Right hindlimb (tissue), 1 donor: ENCODE measurements around the gene LHFPL2.

Source experiments
- DNase-seq: peaks from one replicate; pipeline ENCODE4 v3.0.0-alpha.2; 2018

LHFPL2 gene

GRCh38 chr5:78541086-78541654, 107.4 kb downstream of the LHFPL2 start:
- peak; percentile 53 for DNase-seq

GRCh38 chr5:78540335-78541085, 108.1 kb downstream of the LHFPL2 start:
- DNase-seq, result peak; percentile 24

- no peak for DNase-seq
Observed at GRCh38 chr5:78538240-78538850, 110.2 kb downstream of the LHFPL2 start.

DNA sequence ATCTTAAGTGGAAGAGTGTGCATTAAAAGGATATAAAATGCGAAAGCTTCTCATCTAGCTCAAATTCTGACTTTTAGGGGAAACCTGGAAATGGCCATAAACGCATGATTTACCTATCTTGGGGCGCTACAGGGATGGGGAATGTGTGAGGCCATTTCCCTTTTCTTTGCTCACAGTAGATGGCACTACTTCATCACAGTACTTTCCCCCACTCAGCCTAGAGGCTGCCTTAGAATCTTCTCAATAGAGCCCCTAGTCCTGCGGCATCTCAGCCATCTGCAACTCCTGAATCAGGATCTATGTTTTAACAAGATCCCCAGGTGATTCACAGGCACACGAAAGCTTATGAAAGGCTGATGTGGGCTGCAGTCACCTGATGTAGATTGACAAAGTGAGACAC, 110.8 kb downstream of the LHFPL2 start:
- no peak for DNase-seq

- no peak for DNase-seq
Observed at GRCh38 chr5:78537411-78537810, 111.2 kb downstream of the LHFPL2 start.

DNA sequence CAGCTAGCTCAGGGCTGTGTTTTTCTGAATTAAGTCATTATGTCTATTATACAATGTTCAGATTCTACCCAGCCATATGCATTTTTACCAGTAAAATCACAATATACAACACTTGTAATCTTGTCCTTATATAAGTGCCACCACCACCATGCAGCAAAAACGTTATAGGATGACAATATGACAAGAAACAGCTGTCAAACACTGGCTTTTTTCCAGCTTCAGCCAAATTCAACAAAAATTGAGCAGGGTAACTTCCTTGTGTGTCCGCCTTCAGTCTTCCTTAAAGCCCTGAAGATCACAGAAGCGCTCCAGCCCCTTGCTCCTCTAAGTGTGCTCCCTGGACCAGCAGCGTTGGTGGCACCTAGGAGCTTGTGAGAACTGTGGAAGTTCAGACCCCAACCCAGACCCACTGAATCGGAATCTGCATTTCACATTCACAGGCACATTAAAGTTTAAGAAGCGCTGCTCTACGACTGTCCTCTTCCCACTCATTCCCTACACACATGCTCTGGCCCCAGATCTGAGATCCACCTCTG, 111.8 kb downstream of the LHFPL2 start:
- DNase-seq, result no peak

DNA sequence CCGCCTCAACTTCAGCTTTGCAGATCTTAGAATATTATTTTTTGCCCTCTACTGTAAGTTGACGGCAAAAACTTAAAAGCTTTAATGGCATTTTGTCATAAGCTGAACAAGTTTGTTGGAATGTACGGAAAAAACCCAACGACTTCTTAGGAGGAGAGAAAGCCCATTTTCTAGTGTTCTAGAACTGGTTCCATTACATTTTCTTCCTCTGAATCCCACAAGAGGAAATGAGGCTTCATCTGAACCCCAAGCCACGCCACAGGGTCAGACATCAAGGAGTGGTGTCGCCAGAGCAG, 113.7 kb downstream of the LHFPL2 start:
- no peak for DNase-seq

DNA sequence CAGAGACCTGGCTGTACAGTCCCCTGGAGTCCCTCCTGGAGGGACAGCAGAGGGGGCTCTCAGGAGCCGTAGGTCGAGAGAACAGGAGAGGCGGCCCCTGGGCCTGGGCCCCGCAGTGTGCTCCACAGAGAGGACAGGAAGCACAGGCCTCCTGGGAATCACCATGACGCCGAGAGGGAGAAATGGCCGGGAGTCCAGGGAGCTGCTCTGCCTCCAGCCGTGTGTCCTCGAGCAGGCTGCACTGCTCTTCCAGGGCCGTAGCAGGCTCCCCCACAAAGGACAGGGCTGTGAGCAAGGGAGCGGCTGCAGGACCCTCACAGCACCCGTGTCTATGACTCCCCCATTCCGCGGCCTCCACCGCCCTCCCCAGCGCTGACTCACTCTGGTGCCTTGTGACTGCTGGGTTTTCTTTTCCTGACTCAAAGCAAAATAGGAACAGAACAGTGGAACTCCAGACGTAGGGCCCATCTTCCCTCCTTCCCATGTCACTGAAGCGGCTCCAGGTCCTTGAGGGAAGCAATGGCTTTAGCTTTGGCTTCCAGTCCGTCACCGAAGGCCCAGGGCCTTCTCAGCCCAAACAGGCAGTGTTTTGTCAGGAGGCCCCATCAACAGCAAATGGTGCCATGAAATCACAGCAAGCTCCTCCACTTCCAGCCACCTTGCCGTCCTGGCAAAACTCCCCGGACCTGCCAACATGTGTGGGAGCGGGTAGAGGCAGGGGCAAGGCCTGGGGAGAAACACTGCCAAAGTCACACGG, 114.2 kb downstream of the LHFPL2 start:
- DNase-seq, result no peak

DNA sequence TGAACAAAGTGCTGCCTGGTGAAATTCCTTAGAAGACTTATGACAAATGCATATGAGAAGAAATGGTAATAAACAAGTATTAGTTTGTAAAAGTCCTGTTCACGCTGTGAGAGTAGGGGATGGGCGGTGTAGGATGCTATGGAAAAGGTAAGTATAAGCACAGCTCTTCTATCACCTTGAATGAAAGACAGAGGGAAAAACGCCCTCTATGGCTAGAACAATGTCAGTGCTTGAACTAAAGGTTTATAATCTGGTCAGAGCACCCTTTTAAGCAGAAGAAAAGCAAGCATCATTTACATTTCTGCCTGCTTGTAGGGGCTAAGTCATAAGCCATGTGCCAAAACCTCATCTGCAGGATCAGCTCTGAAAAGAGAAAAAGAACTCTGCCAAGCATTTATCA, 115.2 kb downstream of the LHFPL2 start:
- no peak for DNase-seq

GRCh38 chr5:78530342-78531096, 118.1 kb downstream of the LHFPL2 start:
- DNase-seq, result no peak

DNA sequence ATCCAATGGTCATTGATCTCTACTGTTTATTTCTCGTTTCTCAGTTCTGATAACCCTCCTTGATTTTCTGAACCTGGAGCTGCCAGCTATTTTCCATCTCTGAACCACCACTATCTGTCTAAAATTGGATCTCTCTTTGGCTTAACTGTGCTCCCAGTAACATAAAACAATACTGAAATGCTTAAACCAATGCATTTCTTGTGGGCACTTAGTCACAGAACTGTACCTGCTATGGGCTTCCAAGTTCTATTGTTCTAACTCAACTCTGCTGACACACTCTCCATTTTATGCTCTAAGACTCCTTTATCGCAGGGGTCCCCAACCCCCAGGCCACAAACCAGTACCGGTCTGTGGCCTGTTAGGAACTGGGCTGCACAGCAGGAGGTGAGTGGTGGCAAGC, 120.6 kb downstream of the LHFPL2 start:
- DNase-seq, result no peak

- peak; percentile 87 for DNase-seq
Observed at GRCh38 chr5:78527054-78527859, 121.3 kb downstream of the LHFPL2 start.

- no peak for DNase-seq
Observed at GRCh38 chr5:78526049-78526525, 122.5 kb downstream of the LHFPL2 start.

GRCh38 chr5:78523314-78524193, 125.0 kb downstream of the LHFPL2 start:
- DNase-seq, result peak; percentile 71

GRCh38 chr5:78522476-78523260, 125.9 kb downstream of the LHFPL2 start:
- DNase-seq, result no peak

DNA sequence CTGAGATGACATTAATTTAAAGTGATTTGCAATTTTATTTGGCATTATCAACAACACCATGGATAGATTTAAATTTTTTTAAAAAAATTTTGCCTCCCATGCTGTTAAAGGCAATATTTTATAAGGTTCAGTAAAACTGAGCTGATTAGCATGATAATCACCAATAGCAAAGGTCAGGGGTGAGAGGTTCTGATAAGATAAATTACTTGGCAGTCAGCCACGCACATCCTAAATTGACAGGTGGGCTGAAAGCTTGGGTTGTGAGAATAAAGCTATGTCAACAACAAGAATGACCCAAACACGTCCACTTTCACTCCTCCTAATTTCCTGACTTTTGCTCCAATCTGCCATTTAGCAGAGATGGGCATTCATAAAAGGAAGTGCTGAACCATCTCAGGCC, 127.1 kb downstream of the LHFPL2 start:
- DNase-seq, result no peak

DNA sequence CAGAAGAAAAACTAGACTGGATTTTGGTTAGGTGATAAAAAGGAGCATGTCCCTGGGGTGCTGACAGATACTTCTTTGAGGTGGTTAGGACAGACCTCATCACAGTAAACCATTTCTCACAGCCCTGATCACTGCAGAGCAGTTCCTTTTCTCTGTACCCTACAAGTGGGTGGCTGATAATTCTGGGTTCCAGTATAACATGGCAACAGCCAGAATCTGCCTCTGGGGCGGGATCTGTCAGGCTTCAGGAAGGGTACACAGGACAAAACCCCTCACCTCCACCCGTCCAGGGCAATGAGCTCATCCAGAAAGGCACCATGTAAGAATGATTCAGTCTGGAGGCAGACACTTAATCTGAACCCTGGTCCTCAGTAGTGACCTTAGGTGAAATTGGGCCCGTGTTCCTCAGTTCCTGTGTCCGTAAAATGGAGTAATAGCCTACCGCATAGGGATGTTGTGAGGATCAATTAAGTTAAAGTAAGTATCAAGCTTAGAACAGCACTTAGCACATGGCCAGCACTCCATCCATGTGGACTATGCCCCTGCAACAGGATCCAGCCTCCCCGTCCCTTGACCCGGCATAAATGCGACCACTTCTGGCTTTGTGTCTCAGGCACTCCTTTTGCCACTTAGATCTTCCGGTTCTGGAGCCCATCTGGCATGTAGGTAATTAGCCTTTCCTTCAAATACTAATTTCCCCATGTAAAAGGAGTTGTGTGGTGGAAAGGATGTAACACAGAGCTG, 129.2 kb downstream of the LHFPL2 start:
- no peak for DNase-seq

- peak; percentile 81 for DNase-seq
Observed at GRCh38 chr5:78518365-78519197, 130.0 kb downstream of the LHFPL2 start.
